Caco-2 (cell line): ENCODE measurements around the gene PRR9. TPM values are rescaled to one million over a fixed set of nuclear protein-coding genes. Genes with fewer than 3 reads are reported as not detected.
"Not testable (repeated sequence)": the region's sequence is repeated elsewhere in the genome, so short reads cannot be mapped to it uniquely, and the experiment has no call there.

Source experiments
- BruUV-seq: library from RNA; stranded (reverse); fragments of 400-500 nt; replicated peaks from 2 replicates; lab custom pipeline; 2021; lab: Mats Ljungman, UMichigan
- CTCF ChIA-PET: fragments of 300-600 bp; sonication (Branson Sonifier 250); formaldehyde crosslinking; loops from one replicate; lab custom pipeline; 2022; ENCODE audit warnings: antibody characterized with exemption; lab: Charles Lee
- POLR2A ChIA-PET: fragments of 300-600 bp; sonication (Branson Sonifier 250); formaldehyde crosslinking; loops from one replicate; lab custom pipeline; 2022; ENCODE audit warnings: antibody characterized with exemption; lab: Charles Lee
- DNase-seq, 2 experiments: peaks; one replicate each; pipeline versions ENCODE4 v3.0.0 to v3.0.0-alpha.2; 2020 to 2022
- H3K27me3 ChIP-seq: replicated peaks from 2 replicates; pipeline ENCODE4 v1.6.0; 2011; ENCODE audit warnings: low read length; ENCODE audit not compliant: control insufficient read depth, insufficient read depth
- H3K36me3 ChIP-seq: 2 replicates; pipeline ENCODE4 v1.5.1; 2011; ENCODE audit warnings: low read length; ENCODE audit not compliant: control insufficient read depth, insufficient read depth
- H3K4me1 ChIP-seq: fragments of 250-450 bp; sonication (Bioruptor Pico); 2 replicates; pipeline ENCODE4 v1.5.1; 2020; ENCODE audit warnings: mild to moderate bottlenecking
- H3K4me3 ChIP-seq: 2 replicates; pipeline ENCODE4 v1.5.1; 2011; ENCODE audit warnings: low read depth, mild to moderate bottlenecking, control low read depth, low read length
- H3K9me3 ChIP-seq: fragments of 250-450 bp; sonication (Bioruptor Pico); 2 replicates; pipeline ENCODE4 v1.5.1; 2020; ENCODE audit warnings: mild to moderate bottlenecking, moderate library complexity
- H3K27ac Mint-ChIP-seq: one replicate; pipeline ENCODE4 v1.8.0; 2022; ENCODE audit warnings: mixed read lengths; ENCODE audit not compliant: unreplicated experiment
- H3K27me3 Mint-ChIP-seq: one replicate; pipeline ENCODE4 v1.8.0; 2022; ENCODE audit warnings: mixed read lengths; ENCODE audit not compliant: insufficient read depth, unreplicated experiment
- H3K36me3 Mint-ChIP-seq: one replicate; pipeline ENCODE4 v1.8.0; 2022; ENCODE audit warnings: mild to moderate bottlenecking, mixed read lengths; ENCODE audit not compliant: insufficient read depth, unreplicated experiment
- H3K4me1 Mint-ChIP-seq: one replicate; pipeline ENCODE4 v1.8.0; 2022; ENCODE audit warnings: low read depth, mixed read lengths; ENCODE audit not compliant: unreplicated experiment
- H3K4me3 Mint-ChIP-seq: one replicate; pipeline ENCODE4 v1.8.0; 2022; ENCODE audit warnings: mild to moderate bottlenecking, moderate library complexity, mixed read lengths; ENCODE audit not compliant: unreplicated experiment
- H3K9me3 Mint-ChIP-seq: one replicate; pipeline ENCODE4 v1.8.0; 2022; ENCODE audit warnings: mixed read lengths; ENCODE audit not compliant: unreplicated experiment
- CTCF ChIP-seq, 2 experiments: fragments of 200-600 bp in 1 of 2; IDR thresholded peaks; 1 replicate in 1 of 2; 2 replicates in 1 of 2; pipeline versions ENCODE4 v1.5.1 to v1.8.0; 2011 to 2022; ENCODE audit warnings: antibody characterized with exemption in 1 of 2, control low read depth in 1 of 2, inconsistent platforms in 1 of 2, low read depth in 1 of 2, low read length in 1 of 2, mild to moderate bottlenecking in 1 of 2, moderate library complexity in 1 of 2; ENCODE audit not compliant: insufficient read depth in 1 of 2, severe bottlenecking in 1 of 2, unreplicated experiment in 1 of 2
- intact Hi-C: fragments of 100-400 bp; cut with micrococcal nuclease; formaldehyde crosslinking; loops from one replicate; pipeline ENCODE4 v1.10.0; 2022; ENCODE audit not compliant: unreplicated experiment
- total RNA-seq: library from RNA; stranded (reverse); gene quantifications from 2 replicates; pipeline ENCODE4 v1.2.3, GENCODE V29; 2022

The PRR9 gene
- total RNA-seq, 1 experiment from 2014 or later: not detected

- ChIA-PET POLR2A (no interaction called here), CTCF (no interaction called here)
- Mint-ChIP-seq H3K27ac (no peak overlapping the region), H3K36me3 (no peaks in the 10 kb centered on the region), H3K9me3 (no peaks in the 10 kb centered on the region), H3K27me3 (peaks cover 14% of the 10 kb centered on the region), H3K4me1 (no peaks in the 10 kb centered on the region), H3K4me3 (no peak overlapping the region)
- no peak for DNase-seq
- TF ChIP-seq CTCF (IDR thresholded peaks at IDR 0.05; ENCODE audit: insufficient read depth in 1 of 2, low read depth in 1 of 2, low read length in 1 of 2, severe bottlenecking in 1 of 2, unreplicated experiment in 1 of 2): no peak
- Histone ChIP-seq H3K27me3 (no peaks in the 10 kb centered on the region), H3K9me3 (no peaks in the 10 kb centered on the region), H3K4me1 (no peaks in the 10 kb centered on the region), H3K36me3 (no peaks in the 10 kb centered on the region), H3K4me3 (no peak overlapping the region)
- BruUV-seq: no TSS peak
- intact Hi-C loops: no loop called here
Measured at GRCh38 chr1:153227810-153228209, 10.4 kb downstream of the PRR9 start.

GRCh38 chr1:153228491-153228890, 11.1 kb downstream of the PRR9 start:
- ChIA-PET CTCF (interaction anchor here (0.5 kb wide), 1 partner anchor 308 kb away, joined by 3 read pairs; no protein-coding TSS in a partner anchor), POLR2A (no interaction called here)
- Mint-ChIP-seq H3K36me3 (no peaks in the 10 kb centered on the region), H3K9me3 (no peaks in the 10 kb centered on the region), H3K27ac (no peak overlapping the region), H3K27me3 (peaks cover 8% of the 10 kb centered on the region), H3K4me1 (no peaks in the 10 kb centered on the region), H3K4me3 (no peak overlapping the region)
- H3K4me3 ChIP-seq: no peak overlapping the region
- H3K27me3 ChIP-seq: no peaks in the 10 kb centered on the region
- DNase-seq: no peak
- no peaks in the 10 kb centered on the region for H3K9me3 ChIP-seq
- no TSS peak for BruUV-seq
- no peak for TF ChIP-seq CTCF (IDR thresholded peaks at IDR 0.05; ENCODE audit: insufficient read depth in 1 of 2, low read depth in 1 of 2, low read length in 1 of 2, severe bottlenecking in 1 of 2, unreplicated experiment in 1 of 2)
- intact Hi-C loops: no loop called here
- no peaks in the 10 kb centered on the region for H3K4me1 ChIP-seq
- no peaks in the 10 kb centered on the region for H3K36me3 ChIP-seq

DNA sequence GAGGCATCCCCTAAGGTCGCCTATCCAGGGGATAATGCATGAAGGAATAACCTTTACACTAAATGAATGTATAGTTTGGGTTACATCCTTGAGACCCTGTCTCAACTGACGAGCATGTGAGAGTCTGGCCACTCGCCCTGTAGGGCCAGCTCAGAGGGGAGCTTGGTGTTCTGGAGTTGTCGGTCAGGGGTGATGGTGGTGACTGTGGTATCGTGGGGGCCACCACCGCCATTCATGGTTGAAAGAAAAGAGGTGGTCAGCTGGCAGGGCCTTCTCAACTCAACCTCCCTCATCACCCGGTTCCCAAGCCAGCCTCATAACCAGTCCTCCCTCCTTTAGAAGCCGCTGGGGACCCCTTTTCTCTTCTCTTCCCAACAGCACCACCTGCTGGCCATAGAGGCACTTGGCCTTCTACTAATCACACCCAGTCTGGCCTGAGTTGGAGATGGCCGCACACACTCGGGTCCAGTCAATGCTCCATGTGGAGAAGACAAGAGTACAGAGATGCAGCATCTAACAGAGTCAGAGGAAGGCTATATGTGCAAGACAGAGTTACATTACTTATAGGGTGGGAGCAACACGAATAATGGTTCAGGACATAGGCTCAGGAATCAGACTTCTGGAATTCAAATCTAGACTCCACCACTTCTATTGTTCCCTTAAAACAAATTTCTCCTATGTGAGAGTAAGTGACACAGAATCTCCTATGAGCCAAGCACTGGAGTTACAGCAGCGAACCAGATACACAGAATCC, 11.9 kb downstream of the PRR9 start:
- H3K27me3 Mint-ChIP-seq, H3K36me3 ChIP-seq, H3K4me1 ChIP-seq, H3K27me3 ChIP-seq, H3K4me3 Mint-ChIP-seq, POLR2A ChIA-PET, BruUV-seq, H3K9me3 ChIP-seq, H3K36me3 Mint-ChIP-seq, H3K27ac Mint-ChIP-seq, H3K4me1 Mint-ChIP-seq, H3K9me3 Mint-ChIP-seq, intact Hi-C loops, H3K4me3 ChIP-seq: not testable (repeated sequence)
- TF ChIP-seq CTCF (IDR thresholded peaks at IDR 0.05; ENCODE audit: insufficient read depth in 1 of 2, low read depth in 1 of 2, low read length in 1 of 2, severe bottlenecking in 1 of 2, unreplicated experiment in 1 of 2): peak; percentile 40 to 55
- CTCF ChIA-PET: interaction anchor here (0.5 kb wide), 1 partner anchor 309 kb away, joined by 3 read pairs; no protein-coding TSS in a partner anchor
- peak; percentile 15 to 47 for DNase-seq
